ENCODE measurements around the gene HMCN2.

Gene HMCN2

DNA sequence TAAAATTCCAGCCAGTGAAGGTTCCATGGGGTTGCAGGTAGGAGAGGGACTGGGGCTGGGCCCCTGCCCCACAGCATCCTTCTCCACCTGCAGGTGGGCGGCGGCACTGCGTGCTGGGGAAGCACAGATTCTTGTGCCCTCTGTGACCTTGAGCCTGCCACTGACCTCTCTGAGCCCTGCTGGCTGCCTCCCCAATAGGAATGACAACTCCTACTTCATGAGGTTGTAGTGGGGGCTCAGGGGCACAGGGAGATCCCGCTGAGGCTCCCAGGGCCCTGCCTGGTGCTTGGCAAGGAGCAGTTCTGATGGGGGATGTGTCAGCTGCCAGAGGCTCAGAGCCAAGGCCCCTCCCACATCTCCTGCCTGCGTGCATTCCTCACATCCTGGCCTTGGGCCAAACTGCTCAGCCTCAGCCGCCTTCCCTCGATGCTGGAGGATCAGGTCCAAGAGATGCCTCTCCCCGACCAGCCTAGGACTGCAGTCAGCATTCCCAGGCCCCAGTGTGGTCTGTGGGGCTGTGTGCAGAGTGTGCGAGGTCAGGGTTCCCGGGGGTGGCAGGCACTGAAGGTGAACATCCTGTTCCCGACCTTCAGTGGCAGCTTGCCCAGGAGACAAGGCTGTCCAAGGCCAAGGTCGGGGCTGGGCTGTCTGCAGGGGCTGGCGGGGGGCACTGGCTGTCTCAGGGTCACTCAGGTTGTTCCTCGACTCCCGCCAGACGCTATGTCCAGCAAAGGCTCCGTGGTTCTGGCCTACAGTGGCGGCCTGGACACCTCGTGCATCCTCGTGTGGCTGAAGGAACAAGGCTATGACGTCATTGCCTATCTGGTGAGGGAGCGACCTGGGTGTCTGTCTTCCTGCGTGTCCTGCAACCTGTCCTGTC is 186.2 kb downstream of the HMCN2 start:
- peak; percentile 85 for DNase-seq (ENCODE audit: low spot score)

DNA sequence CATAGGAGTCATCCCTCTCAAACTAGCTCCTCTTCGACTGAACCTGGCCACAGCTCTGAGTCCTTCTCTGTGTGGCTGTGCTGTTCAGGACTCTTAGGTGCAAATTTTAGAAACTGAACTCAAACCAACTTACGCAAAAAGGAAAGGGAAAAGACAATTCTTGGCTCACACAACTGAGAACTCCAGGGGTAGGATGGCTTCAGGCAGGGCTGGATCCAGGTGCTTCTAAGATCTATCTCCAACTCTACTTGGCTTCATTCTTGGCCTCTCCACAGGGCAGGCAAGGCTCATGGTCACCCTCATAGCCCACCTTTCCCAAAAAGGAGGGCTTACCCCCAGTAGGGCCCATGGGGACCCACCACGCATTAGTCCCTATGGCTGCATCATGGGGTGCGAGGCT is 187.3 kb downstream of the HMCN2 start:
- DNase-seq (ENCODE audit: low spot score) = no peak

DNA sequence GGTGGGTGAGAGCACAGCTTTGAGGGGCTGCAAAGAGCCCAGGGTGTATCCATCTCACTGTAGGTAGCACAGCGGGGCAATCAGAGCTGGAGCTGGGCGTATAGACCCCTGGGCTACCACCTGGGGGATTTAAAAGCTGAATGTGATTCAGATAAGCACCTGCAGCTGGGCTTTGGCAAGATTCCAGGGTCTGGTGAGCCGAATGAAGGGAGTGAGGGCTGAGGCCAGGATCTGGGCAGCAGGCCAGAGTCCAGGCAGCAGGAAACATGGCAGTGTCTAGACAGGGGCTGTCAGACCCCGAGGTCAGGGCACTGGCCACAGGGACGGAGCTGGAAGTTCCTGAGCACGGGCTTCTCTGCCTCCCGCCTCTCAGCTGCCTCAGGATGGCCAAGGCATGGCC is 187.9 kb downstream of the HMCN2 start:
- DNase-seq (ENCODE audit: low spot score) = no peak

DNA sequence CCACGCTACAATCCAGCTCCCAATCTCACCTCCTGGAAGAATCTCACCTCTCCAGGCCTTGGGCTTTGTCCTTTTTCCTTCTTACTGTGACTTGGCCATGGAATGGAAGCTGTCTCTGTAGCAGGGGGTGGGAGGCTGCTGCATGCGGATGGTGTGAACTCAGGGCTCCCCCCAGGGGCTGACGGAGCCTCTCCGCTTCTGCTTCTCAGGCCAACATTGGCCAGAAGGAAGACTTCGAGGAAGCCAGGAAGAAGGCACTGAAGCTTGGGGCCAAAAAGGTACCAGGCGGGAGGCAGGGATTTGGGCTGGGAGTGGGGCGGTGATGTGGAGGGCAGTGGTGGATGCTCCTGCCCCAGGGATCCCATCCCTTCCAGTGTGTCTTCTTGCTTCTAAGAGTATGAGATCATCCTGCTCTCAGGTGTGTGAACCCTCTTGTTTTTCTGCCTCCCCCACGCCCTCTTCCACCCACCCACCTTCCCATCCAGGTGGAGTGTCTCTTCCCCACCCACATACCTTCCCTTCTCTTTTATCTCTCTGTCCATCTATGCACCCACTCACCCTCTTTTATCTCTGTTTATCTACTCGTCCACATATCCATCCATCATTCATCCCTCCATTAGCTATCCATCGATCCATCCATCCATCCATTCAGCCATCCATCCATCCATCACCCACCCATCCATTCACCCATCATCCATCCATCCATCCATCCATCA is 188.7 kb downstream of the HMCN2 start:
- no peak for DNase-seq (ENCODE audit: low spot score)

DNA sequence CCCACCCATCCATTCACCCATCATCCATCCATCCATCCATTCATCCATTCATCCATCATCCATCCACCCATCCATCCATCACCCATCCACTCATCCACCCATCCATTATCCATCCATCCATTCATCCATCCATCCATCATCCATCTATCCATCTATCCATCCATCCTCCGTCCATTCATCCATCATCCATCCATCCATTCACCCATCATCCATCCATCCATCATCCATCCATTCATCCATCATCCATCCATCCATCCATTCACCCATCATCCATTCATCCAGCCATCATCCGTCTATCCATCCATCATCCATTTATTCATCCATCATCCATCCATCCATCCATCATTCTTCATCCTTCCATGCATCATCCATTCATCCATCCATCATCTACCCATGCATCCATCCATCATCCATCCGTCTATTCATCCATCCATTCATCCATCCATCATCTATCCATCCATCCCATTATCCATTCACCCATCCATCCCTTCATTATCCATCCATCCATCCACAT is 189.3 kb downstream of the HMCN2 start:
- no peak for DNase-seq (ENCODE audit: low spot score)

DNA sequence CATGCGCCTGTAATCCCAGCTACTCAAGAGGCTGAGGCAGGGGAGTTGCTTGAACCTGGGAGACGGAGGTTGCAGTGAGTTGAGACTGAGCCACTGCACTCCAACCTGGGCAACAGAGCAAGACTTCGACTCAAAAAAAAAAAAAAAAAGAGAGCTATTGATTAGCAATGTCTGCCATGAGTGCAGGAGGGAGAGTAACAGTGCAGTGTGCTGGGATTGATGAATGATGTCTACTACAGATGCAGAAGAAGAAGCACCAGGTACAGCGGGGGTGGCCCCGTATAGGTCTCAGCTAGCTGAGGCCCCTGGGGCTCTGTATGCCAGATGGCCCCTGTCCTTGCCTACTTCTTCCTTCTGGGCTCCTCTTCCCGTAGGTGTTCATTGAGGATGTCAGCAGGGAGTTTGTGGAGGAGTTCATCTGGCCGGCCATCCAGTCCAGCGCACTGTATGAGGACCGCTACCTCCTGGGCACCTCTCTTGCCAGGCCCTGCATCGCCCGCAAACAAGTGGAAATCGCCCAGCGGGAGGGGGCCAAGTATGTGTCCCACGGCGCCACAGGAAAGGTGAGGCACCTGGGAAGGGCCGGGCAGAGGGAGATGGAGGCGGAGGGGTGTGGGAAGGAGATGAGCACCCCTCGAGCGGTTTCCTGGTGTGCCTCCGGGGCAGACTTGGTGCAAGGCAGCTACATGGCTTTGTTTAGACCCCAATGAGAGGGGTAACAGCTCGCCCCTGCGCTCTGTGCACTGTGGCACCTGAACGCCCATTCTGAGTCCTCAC is 192.7 kb downstream of the HMCN2 start:
- no peak for DNase-seq (ENCODE audit: low spot score)

DNA sequence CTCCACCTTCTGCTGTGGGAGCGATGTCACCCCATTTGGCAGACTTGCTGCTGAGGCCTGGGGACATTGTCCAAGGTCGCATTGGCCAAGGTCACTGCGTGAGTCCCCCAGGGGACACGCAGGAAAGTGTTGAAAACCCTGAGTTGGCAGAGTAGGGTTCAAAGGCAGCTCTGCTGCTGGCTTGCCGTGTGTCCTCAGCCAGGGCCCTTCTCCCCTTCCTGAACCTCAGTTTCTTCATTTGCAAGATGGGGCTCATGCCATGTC is 193.2 kb downstream of the HMCN2 start:
- DNase-seq (ENCODE audit: low spot score) = no peak

DNA sequence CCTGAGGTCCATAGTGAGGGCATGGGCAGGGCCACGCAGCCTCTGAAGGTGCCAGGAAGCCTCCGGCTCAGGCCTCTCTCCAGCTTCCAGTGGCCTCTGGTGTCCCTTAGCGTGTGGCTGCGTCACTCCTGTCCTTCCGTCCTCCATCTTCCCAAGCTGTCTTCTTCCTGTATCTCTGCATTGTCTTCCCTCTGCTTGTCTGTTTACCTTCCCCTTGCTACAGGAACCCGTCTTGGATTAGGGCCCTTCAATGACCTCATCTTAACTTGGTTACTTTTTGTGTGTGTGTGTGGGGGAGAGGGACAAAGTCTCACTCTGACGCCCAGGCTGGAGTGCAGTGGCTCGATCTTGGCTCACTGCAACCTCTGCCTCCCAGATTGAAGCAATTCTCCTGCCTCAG is 193.6 kb downstream of the HMCN2 start:
- DNase-seq (ENCODE audit: low spot score) = no peak

DNA sequence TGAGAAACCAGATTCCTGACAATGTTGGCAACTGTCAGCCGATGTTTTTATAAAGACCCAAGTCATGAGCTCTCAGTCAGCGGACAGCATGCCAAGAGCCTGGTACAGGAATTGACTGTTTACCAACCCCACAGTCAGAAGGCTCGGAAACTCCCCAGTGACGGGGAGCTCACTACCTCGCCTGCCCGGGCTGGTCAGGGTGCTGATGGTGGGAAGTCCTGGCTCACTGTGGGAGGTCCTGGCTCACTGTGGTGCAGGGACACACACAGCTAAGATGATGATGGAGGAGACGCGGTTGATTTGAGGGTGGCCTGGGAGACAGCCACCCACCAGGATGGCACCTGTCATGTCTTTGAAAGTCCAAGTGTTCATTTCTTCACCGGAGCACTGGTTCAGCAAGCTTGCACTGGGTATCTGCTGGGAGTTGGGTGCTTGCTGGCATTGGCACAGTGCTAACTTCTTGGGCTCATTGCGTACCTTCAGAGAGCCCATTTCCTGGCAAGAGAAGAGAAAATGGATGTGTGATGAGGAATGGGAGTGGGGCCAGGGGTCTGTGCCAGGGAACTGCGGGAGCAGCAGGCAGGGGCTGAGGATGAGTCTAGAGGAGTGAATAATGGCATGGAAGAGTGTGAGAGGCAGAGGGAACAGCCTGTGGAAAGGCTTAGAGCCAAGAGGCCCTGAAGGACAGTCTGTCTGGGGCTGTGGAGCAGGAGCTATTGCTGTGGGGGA is 194.5 kb downstream of the HMCN2 start:
- DNase-seq (ENCODE audit: low spot score) = no peak

DNA sequence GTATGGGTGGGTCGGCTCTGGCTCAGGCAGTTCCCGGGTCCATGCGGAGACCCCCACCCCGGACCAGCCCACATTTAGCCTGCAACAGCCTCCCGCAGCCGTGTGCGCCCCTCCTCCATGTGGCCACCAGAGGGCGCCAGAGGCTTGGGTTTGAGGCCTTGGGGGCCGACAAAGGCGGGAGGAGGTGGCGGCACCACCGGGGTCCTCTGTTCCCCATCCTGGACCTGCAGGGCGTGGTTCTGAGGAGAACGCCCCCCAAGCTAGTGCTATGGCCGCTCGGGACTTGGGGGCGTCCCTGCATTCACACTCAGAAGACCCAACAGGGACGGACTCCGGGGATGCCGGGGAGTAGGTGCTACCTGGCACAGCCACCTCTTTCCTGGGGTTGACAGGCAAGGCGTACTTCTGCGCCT is 195.7 kb downstream of the HMCN2 start:
- peak; percentile 87 for DNase-seq (ENCODE audit: low spot score)

DNA sequence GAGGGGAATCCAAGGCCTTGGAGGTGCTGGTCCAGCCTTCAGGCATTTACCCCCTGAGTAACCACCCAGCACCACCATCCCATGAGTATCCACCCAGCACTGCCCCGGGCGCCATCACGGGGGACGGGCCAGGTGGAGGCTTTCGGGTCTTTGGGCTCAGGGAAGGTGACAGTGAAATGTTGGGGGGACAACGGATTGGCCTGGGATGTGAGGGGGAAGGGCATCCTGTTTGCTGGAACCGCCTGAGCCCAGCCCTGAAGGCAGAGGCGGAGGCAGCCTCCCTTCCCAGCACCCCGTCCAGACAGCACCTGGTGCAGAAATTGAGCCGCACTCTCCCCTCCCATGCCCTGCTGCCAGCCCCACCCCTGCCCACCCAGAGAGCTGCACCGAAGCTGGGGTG is 196.2 kb downstream of the HMCN2 start:
- DNase-seq (ENCODE audit: low spot score) = peak; percentile 57

DNA sequence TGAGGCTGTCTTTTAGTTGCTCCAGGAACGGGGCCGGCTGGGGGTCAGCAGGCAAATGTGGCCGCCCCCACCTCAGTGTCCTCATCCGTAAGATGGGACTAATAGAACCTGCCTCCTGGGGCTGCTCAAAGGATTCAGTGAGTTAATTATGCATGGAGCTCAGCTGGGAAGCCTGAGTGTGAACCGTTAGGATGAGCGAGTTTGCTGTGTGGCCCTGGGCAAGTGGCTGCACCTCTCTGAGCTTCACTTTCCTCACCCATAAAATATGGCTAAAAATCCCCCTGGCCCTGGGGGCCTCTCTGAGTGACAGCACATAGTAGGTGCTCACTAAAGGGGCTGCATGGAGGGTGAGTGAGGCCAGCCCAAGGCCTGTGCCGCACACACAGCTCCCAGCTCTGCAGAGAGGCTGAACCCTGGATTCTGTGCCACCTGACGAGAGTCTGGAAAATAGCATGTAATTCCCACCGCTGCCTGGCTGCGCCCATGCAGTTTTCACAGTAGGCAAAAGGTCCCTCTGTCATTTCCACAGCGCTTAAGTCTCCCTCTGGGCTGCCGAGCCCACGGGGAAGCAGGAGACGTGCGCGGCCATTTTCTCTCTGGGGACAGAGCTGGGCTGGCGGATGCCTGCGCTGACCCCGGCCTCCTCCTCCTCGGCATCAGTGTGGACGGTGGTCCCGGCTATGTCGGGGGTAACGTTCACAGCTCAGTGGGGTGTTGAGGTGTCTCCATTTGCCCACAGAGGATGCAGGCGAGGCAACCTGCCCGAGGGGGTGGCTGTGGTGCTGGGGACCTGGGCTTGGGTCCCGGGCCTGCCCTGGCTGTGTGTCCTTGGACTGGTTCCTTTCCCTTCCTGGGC is 197.4 kb downstream of the HMCN2 start:
- DNase-seq (ENCODE audit: low spot score) = no peak

DNA sequence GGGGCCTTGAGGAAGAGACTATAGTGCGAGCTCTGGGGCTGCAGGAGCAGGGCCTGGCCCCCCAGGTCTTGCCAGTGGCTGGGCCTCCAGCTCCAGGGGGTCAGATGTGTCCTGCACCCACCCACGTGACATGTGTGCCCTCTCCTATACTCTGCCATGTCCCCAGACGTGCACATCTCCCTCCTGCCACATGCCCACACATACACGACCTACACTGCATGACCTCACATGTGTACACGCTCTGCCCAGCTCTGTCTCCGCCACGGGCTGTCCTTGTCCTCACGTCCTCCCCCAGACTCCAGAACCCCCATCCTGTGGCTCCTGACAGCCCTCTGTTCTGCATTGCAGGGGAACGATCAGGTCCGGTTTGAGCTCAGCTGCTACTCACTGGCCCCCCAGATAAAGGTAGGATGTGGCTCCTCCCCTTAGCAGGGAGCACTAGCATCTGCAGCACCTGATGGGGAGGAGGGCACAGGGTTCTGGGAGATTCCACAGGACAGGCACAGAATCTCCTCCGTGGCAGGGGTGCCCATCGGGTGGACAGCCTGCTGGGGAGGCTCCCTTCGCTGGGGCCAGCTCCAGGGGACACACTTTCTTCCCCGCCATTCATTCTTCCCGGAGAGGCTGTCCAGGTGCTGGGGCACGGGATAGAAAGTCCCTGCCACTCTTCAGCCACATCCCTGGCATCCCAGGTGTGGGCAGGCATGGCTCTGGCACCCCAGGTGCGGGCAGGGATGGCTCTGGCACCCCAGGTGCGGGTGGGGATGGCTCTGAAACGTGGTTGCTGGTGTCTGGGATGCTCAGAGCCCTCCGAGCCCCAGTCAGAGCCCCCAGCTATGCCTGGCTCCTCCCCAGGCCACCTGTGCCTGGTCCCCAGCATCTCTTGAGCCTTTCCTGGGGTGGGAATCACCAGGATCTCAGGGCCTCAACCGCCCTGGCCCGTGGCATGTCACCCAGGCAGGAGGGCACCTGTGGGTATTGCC is 198.5 kb downstream of the HMCN2 start:
- DNase-seq (ENCODE audit: low spot score) = no peak

DNA sequence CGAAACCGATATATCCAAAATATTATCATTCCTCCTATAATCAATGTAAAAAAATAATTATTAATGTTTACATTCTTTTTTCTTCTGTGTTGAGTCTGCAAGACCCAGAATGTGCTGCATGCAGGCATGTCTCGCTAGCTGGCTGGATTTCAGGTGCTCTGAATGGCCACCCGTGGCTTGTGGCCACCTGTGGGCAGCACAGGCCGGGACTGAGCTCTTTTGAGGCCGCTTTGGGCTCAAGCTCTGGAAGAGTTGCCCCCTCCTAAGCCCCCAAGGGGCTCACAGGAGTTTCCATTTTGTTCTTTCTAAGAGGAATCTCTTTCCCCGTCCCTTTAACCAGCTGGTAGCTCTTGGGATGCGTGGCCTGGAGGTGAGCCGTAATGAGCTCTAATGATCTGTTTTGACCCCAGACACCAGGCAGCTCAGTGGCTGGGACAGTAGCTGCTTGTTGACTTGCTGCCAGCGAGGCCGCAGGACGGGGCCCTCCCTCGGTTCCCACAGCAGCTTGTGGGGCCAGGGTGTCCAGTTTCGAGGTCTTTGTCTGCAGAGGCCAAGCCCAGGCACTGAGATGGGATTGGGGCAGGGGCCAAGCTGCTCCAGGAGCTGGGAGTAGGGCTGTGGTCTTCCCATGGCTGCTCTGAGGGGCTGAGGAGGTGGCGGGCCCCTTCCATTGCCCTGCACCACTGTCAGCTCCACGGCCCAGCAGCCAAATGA is 200.0 kb downstream of the HMCN2 start:
- no peak for DNase-seq (ENCODE audit: low spot score)

DNA sequence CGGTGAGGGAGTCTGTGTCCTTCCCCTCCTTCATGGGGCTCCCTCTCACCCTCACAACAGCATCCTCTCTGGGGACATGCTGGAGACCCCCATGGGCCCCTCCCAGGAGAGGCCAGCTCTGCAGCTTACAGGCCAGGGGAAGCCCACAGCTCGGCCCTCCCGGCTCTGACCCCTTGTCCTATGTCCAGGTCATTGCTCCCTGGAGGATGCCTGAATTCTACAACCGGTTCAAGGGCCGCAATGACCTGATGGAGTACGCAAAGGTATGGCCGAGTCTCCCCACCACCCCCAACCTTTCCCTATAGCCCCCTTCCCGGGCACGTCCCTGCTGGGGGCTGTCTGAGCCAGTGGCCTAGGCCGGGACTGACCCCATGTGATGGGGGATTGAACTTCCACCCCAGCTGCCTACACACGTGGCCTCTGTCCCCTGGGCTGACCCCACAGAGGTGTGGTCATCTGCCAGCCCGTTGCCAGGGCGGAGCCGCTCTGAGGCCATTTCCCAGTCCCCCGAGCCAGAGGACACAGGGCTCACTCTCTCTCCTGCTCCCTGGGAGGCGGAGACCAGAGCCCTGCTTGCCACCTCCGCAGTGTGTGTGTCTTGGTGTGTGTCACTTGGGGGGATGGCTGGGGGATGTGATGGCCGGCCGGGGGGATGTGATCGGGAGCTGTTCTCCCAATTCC is 201.1 kb downstream of the HMCN2 start:
- DNase-seq (ENCODE audit: low spot score) = peak; percentile 57

DNA sequence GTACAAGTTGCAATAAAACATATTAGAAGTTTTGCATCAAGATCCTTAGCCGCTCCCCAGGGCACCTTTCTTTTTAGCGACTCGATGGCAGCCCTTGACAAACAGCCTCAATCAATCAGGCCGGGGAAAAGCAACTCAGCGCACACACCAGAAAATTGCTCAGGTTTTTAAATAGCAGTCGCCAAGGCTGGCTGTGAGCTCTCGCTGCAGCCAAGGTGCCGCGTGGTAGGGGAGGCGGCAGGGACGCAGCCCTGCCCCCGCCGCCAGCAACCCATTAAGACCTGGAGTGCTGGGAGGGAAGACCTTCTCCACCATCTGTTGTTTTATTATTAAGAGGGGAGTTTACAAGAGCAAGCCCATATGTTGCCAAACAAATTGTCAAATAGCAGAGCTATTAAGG is 201.8 kb downstream of the HMCN2 start:
- peak; percentile 90 for DNase-seq (ENCODE audit: low spot score)

DNA sequence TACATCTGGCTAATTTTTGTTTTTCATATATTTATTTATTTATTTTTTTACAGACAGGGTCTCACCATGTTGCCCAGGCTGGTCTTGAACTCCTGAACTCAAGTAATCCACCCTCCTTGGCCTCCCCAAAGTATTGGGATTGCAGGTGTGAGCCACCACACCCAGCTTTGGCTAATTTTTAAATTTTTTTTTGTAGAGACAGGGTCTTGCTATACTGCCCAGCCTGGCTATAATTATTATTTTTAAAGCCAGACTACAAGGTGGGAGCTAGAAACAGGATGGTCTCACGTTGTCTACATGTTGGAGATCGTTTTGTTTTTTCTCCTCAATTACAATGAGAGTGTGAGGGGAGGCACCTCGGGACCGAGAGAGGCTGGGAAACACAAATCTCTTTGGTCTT is 203.0 kb downstream of the HMCN2 start:
- DNase-seq (ENCODE audit: low spot score) = no peak

DNA sequence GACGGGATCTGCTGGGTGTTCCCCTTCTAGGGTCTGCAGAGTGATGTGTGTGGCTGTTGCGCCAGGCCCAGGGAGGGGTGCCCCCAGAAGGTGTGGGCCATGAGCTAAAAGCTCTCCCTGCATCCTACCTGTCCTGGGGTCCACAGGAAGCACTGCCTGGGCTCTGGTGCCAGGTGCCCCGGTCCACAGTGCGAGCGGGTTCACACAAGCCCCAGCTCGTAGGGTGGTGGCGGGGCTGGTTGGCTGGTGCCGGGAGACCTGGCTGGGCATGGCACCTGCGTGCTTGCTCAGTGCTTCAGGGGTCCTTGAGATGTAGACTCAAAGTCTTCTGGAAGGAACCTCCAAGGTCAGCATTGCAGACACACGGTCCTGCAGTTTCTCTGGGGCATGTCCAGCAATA is 204.7 kb downstream of the HMCN2 start:
- no peak for DNase-seq (ENCODE audit: low spot score)

DNA sequence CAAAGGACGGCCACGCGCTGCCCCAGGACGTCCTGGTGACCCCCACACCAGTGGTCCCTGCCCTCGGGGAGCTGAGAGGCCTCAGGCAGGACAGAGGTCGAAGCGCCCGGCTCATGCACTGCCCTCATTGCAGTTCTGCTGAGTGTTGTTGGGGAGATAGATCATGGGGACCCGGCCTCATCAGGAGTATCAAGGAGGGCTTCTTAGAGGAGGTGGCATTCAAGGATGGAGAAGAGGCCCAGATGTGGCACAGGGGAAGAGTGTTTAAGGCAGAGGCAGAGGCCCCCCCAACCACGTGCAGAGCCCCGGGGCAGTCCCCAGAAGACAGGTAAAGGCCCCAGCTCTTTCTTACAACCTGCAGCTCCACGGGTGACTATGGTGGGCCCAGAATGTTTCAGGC is 205.4 kb downstream of the HMCN2 start:
- no peak for DNase-seq (ENCODE audit: low spot score)
